LNCaP clone FGC (cell line): ENCODE measurements around the gene CELSR1.

Experiments
- DNase-seq: peaks from one replicate; pipeline ENCODE4 v3.0.0-alpha.2; 2011; ENCODE audit warnings: low read depth
- H3K4me3 ChIP-seq: 2 replicates; pipeline ENCODE4 v1.5.1; 2011; ENCODE audit warnings: mild to moderate bottlenecking, low read depth, low read length, control low read depth
- CTCF ChIP-seq: IDR thresholded peaks from 2 replicates; pipeline ENCODE4 v1.5.1; 2012; ENCODE audit warnings: mild to moderate bottlenecking; ENCODE audit not compliant: control insufficient read depth, insufficient read depth; ENCODE audit errors: extremely low read depth

The CELSR1 gene

DNA sequence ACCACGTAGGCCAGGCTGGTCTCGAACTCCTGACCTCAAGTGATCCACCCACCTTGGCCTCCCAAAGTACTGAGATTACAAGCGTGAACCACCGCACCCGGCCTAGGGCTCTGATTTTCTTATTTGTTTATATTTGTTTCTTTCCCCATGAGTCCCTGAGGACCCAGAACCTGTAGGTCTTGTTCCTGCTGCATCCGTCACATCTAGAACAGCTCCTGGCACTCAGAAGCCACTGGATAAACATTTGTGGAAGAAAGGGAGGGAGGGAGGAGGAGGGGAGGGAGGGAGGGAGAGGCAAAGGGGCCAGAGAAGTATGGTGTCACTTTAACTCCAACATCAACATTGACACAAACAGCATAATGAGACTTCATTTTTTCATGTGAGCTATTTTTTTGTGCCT is 67.7 kb downstream of the CELSR1 start:
- H3K4me3 ChIP-seq = no peak overlapping the region
- TF ChIP-seq CTCF = no peak
- peak; percentile 72 for DNase-seq

DNA sequence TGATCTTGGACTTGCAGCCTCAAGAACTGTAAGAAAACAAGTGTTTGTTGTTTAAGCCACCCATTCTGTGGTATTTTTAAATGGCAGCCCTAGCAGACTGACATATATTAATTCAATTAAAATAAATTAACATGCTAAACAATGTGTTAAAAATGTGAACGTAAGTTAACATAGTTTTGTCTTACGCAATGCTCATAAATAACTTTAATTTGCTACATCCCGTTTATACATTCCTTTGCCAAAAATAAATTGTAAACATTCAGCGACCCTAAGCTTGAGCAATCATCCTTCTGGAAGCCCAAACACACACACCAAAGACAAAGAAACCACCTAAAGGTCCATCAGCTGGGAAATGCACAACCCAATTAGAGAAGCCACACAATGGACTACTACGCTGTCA is 70.4 kb downstream of the CELSR1 start:
- no peak overlapping the region for H3K4me3 ChIP-seq
- no peak for DNase-seq
- no peak for TF ChIP-seq CTCF

- no peak overlapping the region for H3K4me3 ChIP-seq
- TF ChIP-seq CTCF = no peak
- DNase-seq = no peak
These were observed 71.2 kb downstream of the CELSR1 start for GRCh38 chr22:46466255-46466676.

- no peak for TF ChIP-seq CTCF
- DNase-seq = no peak
These were observed 71.6 kb downstream of the CELSR1 start for GRCh38 chr22:46465793-46466192.

DNA sequence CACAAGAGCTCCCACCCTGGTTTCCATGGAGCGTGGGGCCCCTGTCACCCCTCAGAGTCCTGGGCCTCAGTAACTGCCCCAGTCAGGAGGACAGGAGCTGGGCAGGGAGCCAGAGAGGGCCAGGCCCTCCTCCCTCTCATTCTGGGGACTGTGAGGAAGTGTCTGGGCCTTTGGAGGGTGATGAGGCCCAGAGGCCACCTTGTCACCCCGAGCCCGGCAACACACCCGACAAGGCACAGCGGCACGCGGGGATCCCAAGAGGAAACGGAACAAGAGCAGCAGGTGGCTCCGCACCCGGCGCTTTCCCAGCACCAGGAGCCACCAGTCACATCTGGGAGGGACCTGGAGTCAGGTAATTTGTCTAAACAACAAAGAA is 72.1 kb downstream of the CELSR1 start:
- no peak for DNase-seq
- no peak for TF ChIP-seq CTCF
- no peak overlapping the region for H3K4me3 ChIP-seq

More at GRCh38 chr22:46465793-46466192, 71.6 kb downstream of the CELSR1 start:
- H3K4me3 ChIP-seq = no peak overlapping the region

GRCh38 chr22:46464701-46465344 is 72.6 kb downstream of the CELSR1 start:
- TF ChIP-seq CTCF = no peak
- no peak overlapping the region for H3K4me3 ChIP-seq
- DNase-seq = no peak

DNA sequence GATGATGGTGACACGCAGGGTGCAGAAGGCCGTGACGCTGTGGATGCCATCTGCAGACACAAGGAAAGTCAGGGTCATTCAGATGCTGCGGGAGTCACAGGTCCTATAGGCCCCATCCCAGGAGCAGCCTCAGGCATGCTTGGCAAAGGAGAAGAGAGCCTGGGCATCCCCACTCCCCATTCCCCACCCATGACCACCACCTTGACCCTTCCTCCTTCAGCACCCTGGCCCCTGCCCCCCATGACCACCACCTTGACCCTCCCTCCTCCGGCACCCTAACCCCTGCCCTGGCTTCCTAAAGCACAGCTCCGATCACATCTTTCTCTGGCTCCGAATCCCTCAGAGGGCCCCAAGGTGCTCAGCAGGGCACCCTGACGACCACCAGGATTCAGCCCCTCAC is 73.1 kb downstream of the CELSR1 start:
- no peak for DNase-seq
- TF ChIP-seq CTCF = no peak
- H3K4me3 ChIP-seq = no peak overlapping the region
